GM18511 (cell line): ENCODE data around the gene LFNG.

ENCODE experiments used
- ATAC-seq: cut with Tn5 transposase; IDR thresholded peaks from one replicate; pipeline ENCODE4 v1.9.1; 2021; ENCODE audit warnings: mild to moderate bottlenecking, moderate library complexity; ENCODE audit not compliant: unreplicated experiment

LFNG gene

DNA sequence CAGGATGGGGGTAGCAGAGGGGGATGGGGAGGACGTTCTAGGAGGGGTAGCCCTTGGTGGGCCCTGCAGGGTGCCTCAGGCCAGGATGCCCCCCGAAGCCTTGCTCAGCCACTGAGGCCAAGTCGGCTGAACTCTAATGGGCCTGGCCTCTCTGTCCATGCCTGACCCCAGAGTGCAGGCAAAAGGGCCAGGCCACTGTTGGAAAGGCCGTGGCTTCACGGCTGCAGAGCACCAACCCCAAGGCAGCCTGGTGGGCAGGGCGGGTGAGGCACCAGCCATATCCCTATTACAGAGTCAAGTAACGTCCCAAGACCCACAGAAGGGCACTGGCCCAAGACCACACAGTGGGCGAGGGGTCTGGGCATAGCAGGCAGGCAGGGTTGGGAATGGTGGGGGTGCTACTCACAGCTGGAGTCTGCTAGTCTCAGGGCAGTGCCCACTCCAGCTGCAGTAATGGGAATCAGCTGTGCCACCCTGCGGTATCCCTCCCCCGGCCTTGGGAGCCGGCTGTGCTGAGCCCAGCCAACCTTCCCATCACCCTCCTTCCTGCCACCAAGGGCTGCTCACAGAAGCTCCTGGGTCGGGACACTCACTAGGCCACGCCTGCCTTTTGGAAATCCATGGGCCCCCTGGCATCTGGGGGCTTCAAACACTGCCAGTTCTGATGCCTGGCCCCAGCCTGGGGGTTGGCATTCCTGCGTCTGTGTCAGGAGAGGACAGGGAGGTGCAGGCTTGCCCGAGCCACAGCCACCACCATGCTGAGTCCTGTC, 4.0 kb upstream of the LFNG start:
- no peak for ATAC-seq

DNA sequence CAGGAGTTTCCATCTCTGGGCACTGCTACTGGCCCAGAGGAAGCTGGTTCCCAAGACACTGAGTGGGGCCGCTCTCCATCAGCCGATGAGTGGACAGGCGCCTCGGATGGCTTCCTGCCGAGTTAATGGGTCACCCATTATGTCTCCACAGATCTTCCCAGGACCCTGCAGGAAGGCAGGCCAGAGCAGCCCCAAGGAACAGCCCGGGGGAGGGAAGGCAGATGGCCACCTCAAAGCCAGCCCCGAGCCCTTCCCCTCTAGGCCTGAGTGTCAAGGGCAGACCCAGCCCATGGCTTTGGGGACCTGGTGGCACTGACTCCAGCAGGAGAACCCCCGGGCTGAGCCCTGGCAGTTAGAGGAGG, 3.4 kb upstream of the LFNG start:
- no peak for ATAC-seq

DNA sequence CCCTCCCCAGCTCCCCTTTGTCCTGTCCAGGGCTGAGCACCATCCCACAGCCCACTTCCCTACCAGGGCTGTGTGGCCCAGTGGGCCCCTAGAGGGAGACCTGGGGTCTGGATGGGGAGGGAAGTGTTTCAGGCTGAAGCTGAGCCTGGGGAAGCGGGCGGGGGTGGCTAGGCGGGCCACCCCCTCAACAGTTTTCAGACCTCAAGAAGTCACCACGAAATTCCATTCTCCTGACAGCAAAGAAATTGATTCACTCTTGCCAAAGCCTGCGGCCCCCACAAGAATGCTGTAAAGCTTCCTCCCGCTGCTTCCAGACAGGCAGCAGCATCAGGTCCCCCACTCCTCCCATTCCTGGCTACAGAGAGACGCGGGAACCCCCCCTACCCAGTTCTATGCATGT, 2.5 kb upstream of the LFNG start:
- ATAC-seq, result no peak

DNA sequence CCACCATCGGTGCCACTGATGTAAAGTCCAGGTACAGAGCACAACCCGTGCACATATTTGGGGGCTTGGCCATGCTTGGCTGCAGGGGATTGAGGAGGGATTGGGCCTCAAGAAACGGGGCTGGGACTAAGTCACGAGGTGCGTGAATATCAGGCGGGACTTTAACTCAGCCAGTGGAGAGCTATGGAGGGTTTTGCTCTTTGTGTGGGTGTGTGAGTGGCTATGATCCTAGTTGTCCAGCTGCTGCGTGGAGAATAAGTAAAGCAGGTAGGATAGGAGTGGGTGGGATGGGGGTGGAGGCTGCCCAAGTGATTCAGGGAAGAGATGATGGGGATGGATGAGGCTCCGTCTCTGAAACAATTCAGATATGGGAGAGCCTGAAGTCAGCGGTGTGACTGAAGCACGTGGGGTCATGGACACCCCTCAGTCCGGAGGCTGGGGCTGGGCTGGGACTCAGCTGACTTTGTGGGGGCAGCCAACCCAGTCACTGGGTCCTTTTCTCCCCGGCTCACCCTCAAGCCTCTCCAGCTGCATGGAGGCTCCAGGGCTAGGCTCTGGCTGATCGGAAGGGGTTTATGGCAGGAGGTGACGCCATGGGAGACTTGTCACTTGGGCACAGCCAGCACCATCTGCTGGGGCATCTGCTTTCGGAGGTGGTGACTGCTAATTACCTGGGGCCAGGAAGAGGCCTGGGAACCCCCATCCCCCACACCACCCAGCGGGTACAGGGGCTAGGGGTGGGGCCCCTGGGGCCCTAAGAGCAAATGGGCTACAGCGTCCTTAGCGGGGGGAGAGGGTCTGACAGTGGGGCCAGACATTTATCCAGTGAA, 1.7 kb upstream of the LFNG start:
- ATAC-seq, result no peak

DNA sequence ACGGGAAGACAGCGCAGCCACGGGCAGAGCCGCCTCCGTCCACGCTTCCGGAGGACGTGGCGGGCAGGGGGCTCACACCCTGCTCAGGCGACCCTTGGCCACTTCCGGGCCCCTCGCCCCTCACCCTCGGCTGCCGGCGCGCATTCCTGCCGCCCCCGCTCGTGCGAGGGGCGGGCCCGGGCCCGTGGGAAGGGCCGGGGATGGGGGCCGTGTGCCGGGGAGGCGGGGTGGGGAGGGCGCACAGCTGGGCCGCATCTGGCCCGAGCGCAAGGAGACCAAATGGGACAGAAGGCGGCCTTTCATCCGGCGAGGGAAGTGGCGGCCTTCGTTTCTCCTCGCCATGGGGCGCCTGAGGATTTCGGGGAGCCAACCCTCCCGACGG, 846 bp upstream of the LFNG start:
- no peak for ATAC-seq

DNA sequence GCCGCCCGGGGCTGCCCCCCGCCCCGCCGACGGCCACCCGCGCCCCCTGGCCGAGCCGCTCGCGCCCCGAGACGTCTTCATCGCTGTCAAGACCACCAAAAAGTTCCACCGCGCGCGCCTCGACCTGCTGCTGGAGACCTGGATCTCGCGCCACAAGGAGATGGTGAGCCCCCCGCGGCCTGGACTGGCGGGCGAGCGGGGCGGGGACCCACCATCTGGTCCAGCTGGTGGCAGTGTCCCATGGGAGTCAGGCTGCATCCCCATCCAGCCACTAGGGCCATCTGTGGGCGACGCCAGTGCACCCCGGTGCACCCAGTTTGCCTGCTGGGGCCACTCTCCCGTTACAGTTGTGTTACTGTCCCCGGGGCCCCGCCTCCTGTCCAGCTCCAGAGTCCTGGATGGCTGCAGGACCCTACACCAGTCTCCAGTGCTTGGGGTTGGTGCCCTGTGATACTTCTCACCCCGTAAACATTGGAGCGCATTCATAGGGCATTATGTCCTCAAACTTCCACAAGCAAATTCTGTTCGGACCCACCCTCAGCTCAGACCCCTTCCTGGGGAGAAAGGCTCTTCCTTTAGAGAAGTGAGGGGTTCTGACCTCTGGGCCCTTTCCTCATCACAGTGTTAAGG, 672 bp downstream of the LFNG start:
- peak; percentile 16 for ATAC-seq

DNA sequence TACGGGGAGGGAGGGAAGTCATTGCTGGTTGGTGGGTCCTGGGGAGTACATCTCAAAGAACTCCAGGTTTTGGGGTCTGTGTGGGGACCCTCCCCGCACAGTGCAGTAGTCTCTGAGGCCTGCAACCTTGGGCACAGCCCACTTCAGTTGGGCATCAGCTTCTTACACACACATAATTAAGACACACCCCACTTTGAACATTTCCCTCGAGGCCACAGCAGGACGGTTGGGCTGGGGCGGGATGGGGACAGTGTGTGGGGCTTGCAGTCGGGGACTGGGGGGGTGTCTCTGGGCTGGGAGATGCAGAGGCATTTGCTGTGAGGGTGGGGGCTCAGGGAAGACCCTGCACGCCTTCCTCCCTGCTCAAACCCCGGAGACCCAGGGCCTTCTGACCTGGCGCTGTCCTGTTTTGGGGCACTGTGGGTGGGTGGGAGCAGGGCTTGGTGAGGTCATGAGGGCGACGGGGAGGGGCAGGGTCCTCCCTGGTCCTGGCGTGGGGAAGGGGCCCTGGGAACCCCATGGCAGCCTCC, 1.3 kb downstream of the LFNG start:
- no peak for ATAC-seq

DNA sequence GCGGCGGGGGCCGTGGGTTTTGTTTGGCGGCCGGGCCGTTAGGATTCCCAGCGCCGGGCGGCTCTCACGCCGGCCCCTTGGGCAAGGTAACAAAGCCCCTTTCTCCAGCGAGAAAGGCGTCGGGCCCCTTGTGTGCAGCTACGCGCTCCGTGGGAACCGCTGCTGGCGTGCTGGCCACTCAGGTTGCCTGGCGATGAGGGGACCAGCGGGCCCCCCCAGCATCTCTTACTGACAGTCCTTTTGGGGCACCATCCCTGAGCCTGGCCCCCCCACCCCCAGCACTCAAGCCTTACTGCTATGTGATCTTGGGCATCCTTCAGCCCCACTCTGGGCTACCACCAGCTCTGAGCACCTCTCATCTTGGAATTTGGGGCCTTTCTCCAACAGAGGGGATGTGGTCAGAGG, 1.8 kb downstream of the LFNG start:
- ATAC-seq, result no peak

DNA sequence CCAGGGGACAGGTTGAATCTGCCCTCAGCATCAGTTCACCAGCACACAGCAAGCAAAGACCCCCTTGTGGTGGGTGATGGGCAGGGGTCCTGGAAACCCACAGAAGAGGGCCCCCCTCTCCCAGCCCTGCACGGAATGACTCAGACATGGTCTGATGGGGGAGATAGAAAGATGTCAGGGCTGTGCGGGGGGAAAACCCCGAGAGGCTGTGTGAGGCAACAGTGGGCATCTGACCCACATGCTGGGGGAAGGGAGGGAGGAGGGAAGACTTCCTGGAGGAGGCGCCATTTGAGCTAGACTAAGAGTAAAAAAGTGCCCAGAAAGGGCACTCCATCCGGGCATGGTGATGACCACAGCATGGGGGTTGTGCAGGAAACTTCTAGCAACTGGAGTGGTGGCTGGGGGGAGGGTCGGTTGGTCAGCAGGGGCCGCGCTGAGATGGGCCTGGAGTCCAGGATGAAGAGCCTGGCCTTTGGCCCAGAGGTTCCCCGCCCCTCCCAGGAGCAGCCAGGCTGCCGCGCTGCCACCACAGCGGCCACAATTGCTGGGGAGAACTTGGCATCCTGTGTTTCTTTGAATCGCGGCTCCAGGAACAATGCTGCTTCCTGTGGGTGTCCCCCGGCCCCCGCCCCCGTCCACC, 2.5 kb downstream of the LFNG start:
- peak; percentile 26 for ATAC-seq

DNA sequence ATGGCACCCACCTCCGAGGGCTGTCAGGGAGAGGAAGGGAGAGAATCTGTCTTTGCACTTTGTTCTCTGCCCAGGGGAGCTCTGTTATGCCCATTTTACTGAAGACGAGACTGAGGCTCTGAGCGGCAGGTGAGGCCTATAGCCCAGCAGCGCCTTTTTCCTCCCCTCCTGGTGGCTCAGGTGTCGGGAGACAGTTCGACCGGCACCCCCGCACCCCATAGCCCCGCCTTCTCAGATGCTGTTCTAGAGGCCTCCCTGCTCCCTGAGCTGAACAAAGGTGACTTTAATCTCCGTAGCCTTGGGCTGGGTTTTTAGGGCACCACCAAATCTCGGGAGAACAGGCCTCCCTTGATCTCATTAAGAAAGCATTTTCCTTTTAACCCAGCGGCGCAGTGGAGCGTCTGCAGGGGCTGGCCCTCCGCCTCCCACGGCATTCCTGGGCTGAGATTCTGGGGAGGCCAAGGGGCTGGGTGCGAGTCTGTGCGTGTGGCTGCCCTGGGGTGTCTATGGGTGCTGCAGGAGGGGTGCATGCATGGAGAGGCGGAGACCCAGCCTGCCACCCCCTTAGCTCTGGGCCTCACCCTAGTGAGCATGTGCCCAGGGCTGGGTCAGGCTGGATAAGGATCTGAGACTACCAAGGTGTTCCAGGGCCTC, 3.3 kb downstream of the LFNG start:
- ATAC-seq, result no peak

DNA sequence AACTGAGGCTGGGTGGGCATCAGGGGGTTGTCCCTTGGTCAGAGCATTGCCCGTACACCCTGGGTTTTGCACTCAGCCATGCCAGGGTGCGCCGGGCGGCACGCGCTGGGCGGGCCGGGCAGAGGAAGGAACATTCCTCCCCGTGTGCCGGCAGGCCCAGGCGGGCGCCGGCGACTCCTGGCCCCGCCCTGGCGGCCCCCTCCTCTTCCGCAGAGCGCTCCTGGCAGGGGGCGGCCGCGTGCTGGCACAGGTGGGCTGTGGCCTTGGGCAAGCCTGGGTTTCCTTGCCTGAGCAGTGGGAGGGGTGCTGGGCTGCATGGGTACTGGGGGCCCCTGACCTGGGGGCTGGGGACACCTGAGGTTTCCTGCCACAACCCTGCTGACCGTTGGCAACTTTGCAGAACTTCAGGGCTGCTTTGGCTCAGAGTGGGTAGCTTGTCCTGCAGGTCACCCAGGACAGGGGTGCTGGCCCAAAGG, 3.9 kb downstream of the LFNG start:
- no peak for ATAC-seq

DNA sequence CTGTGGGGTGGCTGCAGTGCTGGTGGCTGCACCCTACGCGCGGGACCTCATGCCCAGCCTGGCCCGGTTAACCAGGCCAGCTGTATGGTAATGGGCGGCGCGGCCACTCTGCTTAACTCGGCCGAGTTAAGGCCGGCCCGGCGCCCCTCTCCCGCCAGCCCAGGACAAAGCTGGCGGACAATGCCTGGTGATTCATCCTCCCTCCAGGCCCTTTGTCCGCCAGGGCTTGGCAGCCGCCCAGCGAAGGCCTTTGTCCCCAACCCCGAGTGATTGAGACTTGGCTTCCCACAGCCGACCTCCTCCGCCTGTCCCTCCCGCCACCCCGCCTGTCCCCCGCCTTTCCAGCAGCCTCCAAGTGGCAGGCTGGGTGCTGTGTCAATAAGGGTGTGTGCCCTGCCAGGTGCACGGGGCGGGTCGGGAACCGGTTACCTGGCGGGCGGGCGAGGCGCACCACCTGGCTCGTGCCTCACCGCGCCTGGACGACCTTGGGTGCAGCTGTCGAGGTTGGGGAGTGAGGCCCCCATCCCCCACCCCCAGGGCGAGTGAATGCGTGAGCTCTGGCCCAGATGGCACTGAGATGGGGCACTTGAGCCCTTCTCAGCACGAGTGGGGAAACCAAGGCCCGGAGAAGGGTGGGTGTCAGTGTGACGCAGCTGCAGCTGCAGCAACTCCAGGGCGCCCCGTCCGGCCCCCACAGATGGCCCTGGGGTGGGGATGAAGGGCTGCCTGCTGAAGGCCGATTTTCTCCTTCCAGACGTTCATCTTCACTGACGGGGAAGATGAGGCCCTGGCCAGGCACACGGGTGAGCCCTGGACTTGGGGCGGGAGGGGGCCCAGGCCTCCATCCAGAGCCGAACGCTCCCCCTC, 4.6 kb downstream of the LFNG start:
- ATAC-seq, result no peak

DNA sequence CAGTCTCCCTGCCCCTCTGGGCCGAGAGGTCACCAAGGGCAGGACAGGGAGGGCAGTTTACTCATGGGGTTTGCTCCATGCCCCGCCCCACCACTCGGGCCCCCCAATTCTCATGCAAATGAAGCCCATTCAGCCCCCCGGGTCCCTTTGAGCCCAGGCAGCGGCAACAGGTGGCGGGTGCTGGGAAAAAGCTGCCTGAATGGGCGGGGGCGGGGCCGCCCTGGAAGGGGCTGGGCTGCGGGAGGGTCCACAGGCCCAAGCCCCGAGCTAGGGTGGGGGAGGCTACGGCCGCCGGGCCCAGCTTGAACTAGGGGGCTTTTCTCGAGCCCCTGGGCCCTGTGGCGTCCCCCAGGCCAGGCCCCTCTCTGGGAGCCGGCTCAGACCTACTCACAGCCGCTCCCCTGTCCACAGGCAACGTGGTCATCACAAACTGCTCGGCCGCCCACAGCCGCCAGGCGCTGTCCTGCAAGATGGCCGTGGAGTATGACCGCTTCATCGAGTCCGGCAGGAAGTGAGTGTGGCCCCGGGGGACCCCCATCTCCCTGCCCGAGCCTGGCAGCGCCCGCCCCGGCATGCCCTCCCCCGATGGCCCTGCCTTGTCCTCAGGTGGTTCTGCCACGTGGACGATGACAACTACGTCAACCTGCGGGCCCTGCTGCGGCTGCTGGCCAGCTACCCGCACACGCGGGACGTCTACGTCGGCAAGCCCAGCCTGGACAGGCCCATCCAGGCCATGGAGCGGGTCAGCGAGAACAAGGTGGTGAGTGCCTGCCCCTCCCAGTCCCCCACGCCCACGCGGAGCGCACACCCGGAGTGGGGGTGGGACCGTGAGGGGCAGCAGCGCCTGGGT, 5.5 kb downstream of the LFNG start:
- ATAC-seq, result no peak

DNA sequence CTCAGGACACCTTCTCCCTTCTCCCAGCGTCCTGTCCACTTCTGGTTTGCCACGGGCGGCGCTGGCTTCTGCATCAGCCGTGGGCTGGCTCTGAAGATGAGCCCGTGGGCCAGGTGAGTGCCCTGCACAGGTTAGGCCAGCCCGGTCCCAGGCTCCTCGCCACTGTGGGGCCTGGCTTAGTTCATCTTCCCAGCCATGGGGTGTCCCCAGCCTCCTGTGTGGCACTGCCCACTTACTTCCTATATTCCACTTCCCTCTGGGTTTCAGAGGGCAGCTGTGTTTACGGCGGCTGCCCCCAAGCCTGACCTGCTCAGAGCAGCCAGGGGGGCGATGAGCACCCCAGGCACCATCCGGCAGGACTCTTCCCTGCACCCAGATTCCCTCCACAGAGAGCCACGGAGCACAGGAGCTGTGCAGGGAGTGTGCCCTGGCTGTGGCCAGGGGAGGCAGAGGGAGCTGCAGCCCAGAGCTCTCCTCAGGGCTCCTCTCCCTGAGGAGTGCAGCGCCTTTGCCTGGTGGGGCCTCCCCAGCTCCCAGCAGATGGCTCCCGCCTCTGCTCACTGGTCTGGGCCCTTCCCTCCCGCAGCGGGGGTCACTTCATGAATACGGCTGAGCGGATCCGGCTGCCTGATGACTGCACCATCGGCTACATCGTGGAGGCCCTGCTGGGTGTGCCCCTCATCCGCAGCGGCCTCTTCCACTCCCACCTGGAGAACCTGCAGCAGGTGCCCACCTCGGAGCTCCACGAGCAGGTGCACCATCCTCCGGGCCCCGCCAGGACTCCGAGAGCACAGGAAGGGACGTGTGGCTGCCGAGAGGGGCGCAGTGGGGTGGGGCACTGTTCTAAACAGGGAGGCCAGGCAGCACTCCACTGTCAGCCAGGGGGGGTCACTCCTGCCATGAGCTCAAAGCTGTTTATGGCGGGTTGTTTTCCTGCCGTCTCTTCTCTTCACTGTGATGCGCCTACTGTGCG, 6.4 kb downstream of the LFNG start:
- no peak for ATAC-seq

DNA sequence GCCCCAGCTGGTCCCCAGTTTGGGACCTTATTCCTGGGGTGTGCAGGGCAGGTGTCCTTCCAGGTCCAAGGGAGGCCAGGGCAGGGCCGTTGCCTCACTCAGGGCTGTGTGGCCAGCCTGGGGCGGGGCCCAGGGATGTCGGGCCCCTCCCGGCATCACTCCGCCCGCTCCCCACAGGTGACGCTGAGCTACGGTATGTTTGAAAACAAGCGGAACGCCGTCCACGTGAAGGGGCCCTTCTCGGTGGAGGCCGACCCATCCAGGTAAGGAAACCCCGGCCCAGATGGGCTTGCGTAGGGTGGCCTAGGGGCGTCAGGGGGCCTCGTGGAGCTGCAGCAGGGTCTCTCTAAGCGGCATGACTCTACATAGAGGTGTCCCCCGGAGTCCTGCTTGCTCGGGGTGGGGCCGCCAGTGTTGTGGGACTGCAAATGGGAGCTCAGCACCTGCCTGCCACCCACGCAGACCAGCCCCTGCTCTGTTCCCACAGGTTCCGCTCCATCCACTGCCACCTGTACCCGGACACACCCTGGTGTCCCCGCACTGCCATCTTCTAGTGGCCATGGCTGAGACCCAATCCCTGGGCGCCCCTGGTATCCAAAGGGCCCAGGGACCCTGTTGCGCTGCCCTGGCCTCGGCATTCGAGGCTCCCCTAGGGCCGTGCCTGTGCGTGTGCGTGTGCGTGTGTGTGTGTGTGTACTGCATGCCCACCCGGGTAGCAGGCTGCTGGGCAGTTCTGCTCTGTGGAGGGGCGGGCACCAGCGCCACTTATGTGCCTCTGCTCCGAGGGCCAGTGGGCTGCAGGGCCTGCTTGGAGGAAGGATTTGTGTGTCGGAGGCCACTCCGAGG, 7.3 kb downstream of the LFNG start:
- no peak for ATAC-seq
